ENCODE data around the gene HOXA3.

Gene HOXA3

GRCh38 chr7:27171637-27172314 lies 19.4 kb upstream of the HOXA3 start:
- Histone ChIP-seq H3K9me3 (ENCODE audit: control insufficient read depth in 1 of 2, low read length in 2 of 2) (no peaks in the 10 kb centered on the region), H3K9ac (ENCODE audit: low read depth in 1 of 2, low read length in 2 of 2) (no peak overlapping the region), H3K4me1 (ENCODE audit: control insufficient read depth in 1 of 2, insufficient read depth in 2 of 2, low read length in 2 of 2) (peaks cover 0 to 5% of the 10 kb centered on the region in 2 donors), H3K27me3 (ENCODE audit: control insufficient read depth in 1 of 2, insufficient read depth in 2 of 2, low read length in 2 of 2) (peaks cover 94 to 98% of the 10 kb centered on the region in 2 donors), H3K4me3 (ENCODE audit: low read depth in 1 of 2, low read length in 2 of 2) (no peak overlapping the region), H3K27ac (ENCODE audit: low read depth, low read length) (peak overlapping the region; percentile 17), H3K36me3 (ENCODE audit: control insufficient read depth in 1 of 2, insufficient read depth in 2 of 2, low read length in 2 of 2) (no peaks in the 10 kb centered on the region)

DNA sequence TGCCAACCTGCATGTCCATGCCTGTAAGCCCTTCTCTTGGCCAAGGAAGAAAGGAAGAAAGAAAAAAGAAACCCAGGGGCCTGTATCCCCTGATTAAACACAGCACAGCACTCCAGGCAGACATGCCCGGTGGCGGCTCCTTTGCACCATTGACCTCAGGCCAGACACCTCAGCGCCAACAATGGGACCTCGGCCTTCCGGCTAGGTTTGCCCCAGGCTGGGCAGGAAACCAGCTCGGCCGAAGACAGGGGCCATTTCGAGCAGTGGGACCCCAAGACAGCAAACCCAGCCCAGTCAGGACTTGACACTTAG lies 18.9 kb upstream of the HOXA3 start:
- Histone ChIP-seq H3K9ac (ENCODE audit: low read depth in 1 of 2, low read length in 2 of 2) (no peak overlapping the region), H3K27ac (ENCODE audit: low read depth, low read length) (peak overlapping the region; percentile 17), H3K27me3 (ENCODE audit: control insufficient read depth in 1 of 2, insufficient read depth in 2 of 2, low read length in 2 of 2) (peaks cover 94 to 98% of the 10 kb centered on the region in 2 donors), H3K4me1 (ENCODE audit: control insufficient read depth in 1 of 2, insufficient read depth in 2 of 2, low read length in 2 of 2) (peaks cover 0 to 5% of the 10 kb centered on the region in 2 donors), H3K4me3 (ENCODE audit: low read depth in 1 of 2, low read length in 2 of 2) (no peak overlapping the region), H3K36me3 (ENCODE audit: control insufficient read depth in 1 of 2, insufficient read depth in 2 of 2, low read length in 2 of 2) (no peaks in the 10 kb centered on the region), H3K9me3 (ENCODE audit: control insufficient read depth in 1 of 2, low read length in 2 of 2) (no peaks in the 10 kb centered on the region)

GRCh38 chr7:27170426-27171324 lies 18.3 kb upstream of the HOXA3 start:
- H3K4me3 ChIP-seq (ENCODE audit: low read depth in 1 of 2, low read length in 2 of 2), result no peak overlapping the region
- H3K4me1 ChIP-seq (ENCODE audit: control insufficient read depth in 1 of 2, insufficient read depth in 2 of 2, low read length in 2 of 2), result peaks cover 0 to 5% of the 10 kb centered on the region in 2 donors
- H3K27ac ChIP-seq (ENCODE audit: low read depth, low read length), result no peak overlapping the region
- no peaks in the 10 kb centered on the region for H3K9me3 ChIP-seq (ENCODE audit: control insufficient read depth in 1 of 2, low read length in 2 of 2)
- H3K36me3 ChIP-seq (ENCODE audit: control insufficient read depth in 1 of 2, insufficient read depth in 2 of 2, low read length in 2 of 2), result no peaks in the 10 kb centered on the region
- peaks cover 94 to 98% of the 10 kb centered on the region in 2 donors for H3K27me3 ChIP-seq (ENCODE audit: control insufficient read depth in 1 of 2, insufficient read depth in 2 of 2, low read length in 2 of 2)
- H3K9ac ChIP-seq (ENCODE audit: low read depth in 1 of 2, low read length in 2 of 2), result no peak overlapping the region

DNA sequence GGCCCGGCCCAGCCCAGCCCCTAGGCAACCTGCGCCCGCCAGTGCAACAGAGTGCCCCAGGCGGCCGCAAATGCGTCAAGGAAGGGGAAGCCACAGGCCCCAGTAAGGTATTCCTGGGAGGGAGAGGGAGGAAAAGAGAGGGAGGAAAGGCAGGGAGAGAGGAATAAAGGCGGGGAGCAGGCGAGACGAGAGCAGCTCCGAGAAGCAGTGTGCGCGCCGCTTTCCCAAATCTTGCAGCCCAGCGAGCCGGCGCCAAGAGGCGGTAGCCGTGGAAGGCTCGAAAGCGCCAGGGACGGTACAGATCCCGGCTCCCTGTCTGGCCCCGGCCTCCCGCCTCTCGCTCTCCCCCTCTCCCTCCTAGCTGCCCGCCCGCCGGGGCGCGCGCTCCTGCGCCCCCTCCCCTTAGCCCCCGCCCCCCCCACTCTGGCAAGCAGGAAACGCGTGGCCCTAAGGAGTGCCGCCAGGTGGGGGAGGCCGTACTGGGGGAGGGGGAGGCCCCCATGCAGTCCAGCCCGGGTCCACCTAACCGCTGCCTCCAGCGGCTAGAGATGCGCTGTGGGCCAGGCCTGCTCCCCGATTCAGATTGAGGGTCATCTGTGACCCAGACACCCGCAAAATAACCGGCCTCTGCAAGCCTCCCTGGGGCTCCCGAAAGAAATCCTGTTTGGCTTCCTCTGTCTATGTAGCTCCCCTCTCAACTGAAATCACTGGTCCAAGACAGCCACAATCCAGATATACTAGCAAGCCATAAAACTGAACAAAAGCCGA lies 17.5 kb upstream of the HOXA3 start:
- Histone ChIP-seq H3K9ac (ENCODE audit: low read depth in 1 of 2, low read length in 2 of 2) (no peak overlapping the region), H3K27ac (ENCODE audit: low read depth, low read length) (peak overlapping the region; percentile 3), H3K9me3 (ENCODE audit: control insufficient read depth in 1 of 2, low read length in 2 of 2) (no peaks in the 10 kb centered on the region), H3K4me1 (ENCODE audit: control insufficient read depth in 1 of 2, insufficient read depth in 2 of 2, low read length in 2 of 2) (peaks cover 0 to 7% of the 10 kb centered on the region in 2 donors), H3K4me3 (ENCODE audit: low read depth in 1 of 2, low read length in 2 of 2) (no peak overlapping the region), H3K36me3 (ENCODE audit: control insufficient read depth in 1 of 2, insufficient read depth in 2 of 2, low read length in 2 of 2) (no peaks in the 10 kb centered on the region), H3K27me3 (ENCODE audit: control insufficient read depth in 1 of 2, insufficient read depth in 2 of 2, low read length in 2 of 2) (peaks cover 94 to 98% of the 10 kb centered on the region in 2 donors)

DNA sequence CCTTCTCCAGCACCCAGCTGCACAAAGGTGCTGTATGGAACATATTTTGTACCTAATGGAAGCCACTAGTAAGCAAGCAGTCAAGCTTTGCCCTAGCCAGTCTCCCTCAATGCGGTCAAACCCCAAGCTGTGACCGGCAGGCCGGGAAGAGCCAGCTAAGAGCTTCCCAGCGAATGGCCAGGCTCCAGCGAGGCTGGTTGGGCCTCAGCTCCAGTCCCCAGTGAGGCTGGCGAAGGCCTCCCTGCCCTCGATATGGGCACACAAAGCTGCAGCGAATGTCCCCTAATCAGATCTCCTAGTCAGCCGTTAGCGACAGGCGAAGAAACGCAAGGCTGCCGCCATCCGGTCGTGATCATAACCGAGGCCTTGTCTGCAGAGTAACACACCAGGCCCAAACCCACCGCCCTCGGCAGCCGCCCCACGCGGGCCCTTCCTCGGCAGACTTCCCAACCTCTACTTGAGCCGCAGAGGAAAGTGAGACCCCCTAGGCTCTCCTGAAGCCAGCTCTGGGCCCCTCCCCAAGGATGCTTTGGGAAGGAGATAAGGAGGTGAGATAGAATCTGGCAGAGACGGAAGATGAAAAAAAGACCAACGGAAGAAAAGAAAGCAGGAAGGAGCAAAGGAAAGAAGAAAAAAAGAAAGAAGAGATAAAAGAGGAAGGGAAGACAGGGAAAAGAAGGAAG lies 16.0 kb upstream of the HOXA3 start:
- H3K9ac ChIP-seq (ENCODE audit: low read depth in 1 of 2, low read length in 2 of 2), result no peak overlapping the region
- no peak overlapping the region for H3K4me3 ChIP-seq (ENCODE audit: low read depth in 1 of 2, low read length in 2 of 2)
- H3K4me1 ChIP-seq (ENCODE audit: control insufficient read depth in 1 of 2, insufficient read depth in 2 of 2, low read length in 2 of 2), result peaks cover 0 to 14% of the 10 kb centered on the region in 2 donors
- H3K36me3 ChIP-seq (ENCODE audit: control insufficient read depth in 1 of 2, insufficient read depth in 2 of 2, low read length in 2 of 2), result no peaks in the 10 kb centered on the region
- H3K9me3 ChIP-seq (ENCODE audit: control insufficient read depth in 1 of 2, low read length in 2 of 2), result no peaks in the 10 kb centered on the region
- H3K27me3 ChIP-seq (ENCODE audit: control insufficient read depth in 1 of 2, insufficient read depth in 2 of 2, low read length in 2 of 2), result peaks cover 97 to 99% of the 10 kb centered on the region in 2 donors
- H3K27ac ChIP-seq (ENCODE audit: low read depth, low read length), result peak overlapping the region; percentile 42

GRCh38 chr7:27167916-27168264 lies 15.5 kb upstream of the HOXA3 start:
- peaks cover 0 to 14% of the 10 kb centered on the region in 2 donors for H3K4me1 ChIP-seq (ENCODE audit: control insufficient read depth in 1 of 2, insufficient read depth in 2 of 2, low read length in 2 of 2)
- no peak overlapping the region for H3K4me3 ChIP-seq (ENCODE audit: low read depth in 1 of 2, low read length in 2 of 2)
- H3K27ac ChIP-seq (ENCODE audit: low read depth, low read length), result no peak overlapping the region
- H3K36me3 ChIP-seq (ENCODE audit: control insufficient read depth in 1 of 2, insufficient read depth in 2 of 2, low read length in 2 of 2), result no peaks in the 10 kb centered on the region
- H3K27me3 ChIP-seq (ENCODE audit: control insufficient read depth in 1 of 2, insufficient read depth in 2 of 2, low read length in 2 of 2), result peaks cover 97 to 99% of the 10 kb centered on the region in 2 donors
- no peak overlapping the region for H3K9ac ChIP-seq (ENCODE audit: low read depth in 1 of 2, low read length in 2 of 2)
- H3K9me3 ChIP-seq (ENCODE audit: control insufficient read depth in 1 of 2, low read length in 2 of 2), result no peaks in the 10 kb centered on the region

- peaks cover 94 to 98% of the 10 kb centered on the region in 2 donors for H3K27me3 ChIP-seq (ENCODE audit: control insufficient read depth in 1 of 2, insufficient read depth in 2 of 2, low read length in 2 of 2)
- no peak overlapping the region for H3K4me3 ChIP-seq (ENCODE audit: low read depth in 1 of 2, low read length in 2 of 2)
- no peak overlapping the region for H3K9ac ChIP-seq (ENCODE audit: low read depth in 1 of 2, low read length in 2 of 2)
Measured at GRCh38 chr7:27166531-27167505, 14.4 kb upstream of the HOXA3 start.

DNA sequence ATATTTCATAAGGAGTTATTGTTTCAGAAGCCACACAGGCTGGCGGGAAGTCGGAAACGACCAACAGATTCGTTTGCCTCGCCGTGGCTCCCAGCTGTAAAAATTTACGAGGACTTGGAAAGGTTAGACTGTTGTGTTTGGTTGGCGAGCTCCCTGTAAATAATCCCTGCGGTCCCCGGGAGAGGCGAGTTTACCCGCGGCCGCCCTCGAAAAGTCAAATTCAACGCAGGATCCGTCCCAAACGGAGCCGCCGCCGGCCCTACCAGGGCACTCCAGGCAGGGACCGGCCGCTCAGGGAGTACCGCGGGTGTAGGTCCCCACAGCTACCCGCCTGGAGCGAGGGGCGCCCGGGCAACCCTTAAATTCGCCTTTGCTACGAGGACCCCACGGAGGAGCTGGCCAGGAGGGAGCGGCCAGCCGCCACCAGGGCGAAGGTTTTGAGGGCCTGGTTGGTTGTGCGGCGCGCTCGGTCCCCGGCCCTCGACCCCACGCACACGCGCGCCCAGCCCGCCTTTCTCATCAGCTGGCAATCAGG lies 13.7 kb upstream of the HOXA3 start:
- no peak overlapping the region for H3K4me3 ChIP-seq (ENCODE audit: low read depth in 1 of 2, low read length in 2 of 2)
- no peak overlapping the region for H3K9ac ChIP-seq (ENCODE audit: low read depth in 1 of 2, low read length in 2 of 2)
- no peaks in the 10 kb centered on the region for H3K36me3 ChIP-seq (ENCODE audit: control insufficient read depth in 1 of 2, insufficient read depth in 2 of 2, low read length in 2 of 2)
- H3K27me3 ChIP-seq (ENCODE audit: control insufficient read depth in 1 of 2, insufficient read depth in 2 of 2, low read length in 2 of 2), result peaks cover 89 to 93% of the 10 kb centered on the region in 2 donors
- peak overlapping the region; percentile 42 for H3K27ac ChIP-seq (ENCODE audit: low read depth, low read length)
- H3K4me1 ChIP-seq (ENCODE audit: control insufficient read depth in 1 of 2, insufficient read depth in 2 of 2, low read length in 2 of 2), result peaks cover 0 to 9% of the 10 kb centered on the region in 2 donors
- H3K9me3 ChIP-seq (ENCODE audit: control insufficient read depth in 1 of 2, low read length in 2 of 2), result no peaks in the 10 kb centered on the region

More at GRCh38 chr7:27166531-27167505, 14.4 kb upstream of the HOXA3 start:
- Histone ChIP-seq H3K27ac (ENCODE audit: low read depth, low read length) (peak overlapping the region; percentile 42), H3K4me1 (ENCODE audit: control insufficient read depth in 1 of 2, insufficient read depth in 2 of 2, low read length in 2 of 2) (peaks cover 0 to 9% of the 10 kb centered on the region in 2 donors), H3K9me3 (ENCODE audit: control insufficient read depth in 1 of 2, low read length in 2 of 2) (no peaks in the 10 kb centered on the region), H3K36me3 (ENCODE audit: control insufficient read depth in 1 of 2, insufficient read depth in 2 of 2, low read length in 2 of 2) (no peaks in the 10 kb centered on the region)

All from duodenal mucosa (tissue), 2 donors.